K562 (cell line): ENCODE data around the gene SNCA. TPM values are rescaled to one million over a fixed set of nuclear protein-coding genes. Genes with fewer than 3 reads are reported as not detected.

ENCODE experiments used
- ATAC-seq: fragments of 200-7000 bp; cut with Tn5 transposase; 3 replicates; pipeline ENCODE4 v1.9.1; 2020; ENCODE audit warnings: moderate library complexity
- BruUV-seq: library from RNA; stranded (reverse); fragments of 400-500 nt; replicated peaks from 2 replicates; lab custom pipeline; 2021; lab: Mats Ljungman, UMichigan
- CTCF ChIA-PET: fragments of 300-600 bp; formaldehyde crosslinking; extraction: SDS; loops from one replicate; lab custom pipeline; 2021; ENCODE audit warnings: low intra/inter-chr PET ratio; lab: Yijun Ruan, JAX
- POLR2A ChIA-PET: fragments of 300-600, 350-650 bp; sonication (Branson Sonifier 250); formaldehyde crosslinking; extraction: SDS; loops from one replicate; lab custom pipeline; 2021; ENCODE audit warnings: antibody characterized with exemption, inconsistent platforms; lab: Yijun Ruan, JAX
- DNase-seq, 4 experiments: peaks; one replicate each; pipeline versions ENCODE4 v3.0.0 to v3.0.0-alpha.2; 2011 to 2018; ENCODE audit warnings: low spot score in 3 of 4, mixed read lengths in 3 of 4; ENCODE audit errors: extremely low read depth in 1 of 4
- FAIRE-seq: peaks from 2 replicates; lab custom pipeline; 2011; peaks lifted over from hg19 to GRCh38; lab: Jason Lieb, UNC
- H2AFZ ChIP-seq: 2 replicates; pipeline ENCODE4 v1.6.0; 2011; ENCODE audit warnings: low read depth, low read length, control low read depth, inconsistent platforms
- H3K27ac ChIP-seq: fragments of 200-600 bp; 3 replicates; pipeline ENCODE4 v1.8.0; 2011; ENCODE audit warnings: low read depth, mild to moderate bottlenecking, control low read depth, inconsistent platforms, low read length, moderate library complexity, mixed read lengths; ENCODE audit errors: extremely low read depth
- H3K27me3 ChIP-seq, 2 experiments: fragments of 300-600 bp in 1 of 2; 2 replicates in 1 of 2; 3 replicates in 1 of 2; pipeline versions ENCODE4 v1.6.0 to v1.8.0; 2011; ENCODE audit warnings: inconsistent platforms in 2 of 2, low read length in 2 of 2, mild to moderate bottlenecking in 1 of 2, mixed read lengths in 1 of 2, moderate library complexity in 1 of 2; ENCODE audit not compliant: control insufficient read depth in 2 of 2, insufficient read depth in 2 of 2
- H3K36me3 ChIP-seq: fragments of 300-600 bp; 3 replicates; pipeline ENCODE4 v1.8.0; 2011; ENCODE audit warnings: mild to moderate bottlenecking, low read length, inconsistent platforms; ENCODE audit not compliant: control insufficient read depth, insufficient read depth
- H3K4me1 ChIP-seq, 2 experiments: fragments of 200-600 bp in 1 of 2; replicated peaks in 1 of 2; 2 replicates in 1 of 2; 3 replicates in 1 of 2; pipeline versions ENCODE4 v1.5.1 to v1.8.0; 2011; ENCODE audit warnings: inconsistent platforms in 2 of 2, low read length in 2 of 2, mild to moderate bottlenecking in 1 of 2, mixed read lengths in 1 of 2, moderate library complexity in 1 of 2; ENCODE audit not compliant: control insufficient read depth in 2 of 2, insufficient read depth in 2 of 2
- H3K4me2 ChIP-seq: 2 replicates; pipeline ENCODE4 v1.6.1; 2011; ENCODE audit warnings: low read length, control low read depth, inconsistent platforms, mixed read lengths; ENCODE audit not compliant: insufficient read depth
- H3K4me3 ChIP-seq: fragments of 200-600 bp; sonication (generic), shearing (Covaris generic); 2 replicates; pipeline ENCODE4 v1.5.1; 2016; ENCODE audit warnings: control low read depth, inconsistent platforms
- H3K79me2 ChIP-seq: fragments of 200-600 bp; 3 replicates; pipeline ENCODE4 v1.8.0; 2011; ENCODE audit warnings: low read length, inconsistent platforms; ENCODE audit not compliant: control insufficient read depth, insufficient read depth
- H3K9ac ChIP-seq, 2 experiments: 2 replicates each; pipeline versions ENCODE4 v1.6.0 to v1.6.1; 2011; ENCODE audit warnings: low read depth in 2 of 2, low read length in 2 of 2, control low read depth in 1 of 2, inconsistent platforms in 1 of 2, mild to moderate bottlenecking in 1 of 2, mixed read lengths in 1 of 2; ENCODE audit not compliant: insufficient read depth in 1 of 2
- H3K9me1 ChIP-seq: one replicate; pipeline ENCODE4 v1.6.0; 2011; ENCODE audit warnings: inconsistent platforms, mild to moderate bottlenecking, low read length, moderate library complexity; ENCODE audit not compliant: control insufficient read depth, insufficient read depth
- H3K9me3 ChIP-seq: replicated peaks from 2 replicates; pipeline ENCODE4 v1.5.1; 2011; ENCODE audit warnings: low read depth, low read length, inconsistent platforms; ENCODE audit not compliant: control insufficient read depth, insufficient read depth
- H4K20me1 ChIP-seq: replicated peaks from 2 replicates; pipeline ENCODE4 v1.6.1; 2011; ENCODE audit warnings: low read length, inconsistent platforms, mixed read lengths; ENCODE audit not compliant: control insufficient read depth, insufficient read depth
- CREB1 ChIP-seq, 2 experiments: sonication (generic) in 1 of 2; formaldehyde crosslinking in 1 of 2; IDR thresholded peaks; 2 replicates each; pipeline versions ENCODE4 v1.6.1 to v1.8.0; 2012 to 2022; ENCODE audit warnings: inconsistent platforms in 1 of 2, mild to moderate bottlenecking in 1 of 2, missing genetic modification reagents in 1 of 2, moderate library complexity in 1 of 2
- ELF1 ChIP-seq: fragments of 200-800 bp; sonication (Bioruptor generic); IDR thresholded peaks from 2 replicates; pipeline ENCODE4 v1.6.1; 2016; ENCODE audit warnings: missing genetic modification characterization, missing compliant biosample characterization
- ELK1 ChIP-seq: sonication (generic); formaldehyde crosslinking; IDR thresholded peaks from 2 replicates; pipeline ENCODE4 v1.8.1; 2022; ENCODE audit warnings: missing genetic modification reagents
- FOXA1 ChIP-seq: fragments of 450-650 bp; IDR thresholded peaks from 2 replicates; pipeline ENCODE4 v1.6.1; 2016; ENCODE audit warnings: mild to moderate bottlenecking, borderline replicate concordance
- FOXJ3 ChIP-seq: sonication (generic); formaldehyde crosslinking; IDR thresholded peaks from 2 replicates; pipeline ENCODE4 v1.4.0; 2020; ENCODE audit warnings: mild to moderate bottlenecking, missing genetic modification reagents
- HDAC6 ChIP-seq: IDR thresholded peaks from 2 replicates; pipeline ENCODE4 v1.6.1; 2012; ENCODE audit warnings: low read depth, mild to moderate bottlenecking, control low read depth, inconsistent platforms, low read length, moderate library complexity
- MAFG ChIP-seq: fragments of 450-650 bp; conservative IDR thresholded peaks from 2 replicates; pipeline ENCODE4 v1.6.1; 2016; ENCODE audit warnings: missing genetic modification characterization, missing compliant biosample characterization
- MEF2A ChIP-seq: IDR thresholded peaks from 2 replicates; pipeline ENCODE4 v1.6.1; 2011; ENCODE audit warnings: low read depth, mild to moderate bottlenecking, low read length, moderate library complexity; ENCODE audit not compliant: control insufficient read depth
- NEUROD1 ChIP-seq: fragments of 150-350 bp; IDR thresholded peaks from 2 replicates; pipeline ENCODE4 v1.6.1; 2014; ENCODE audit warnings: borderline replicate concordance, low read length, low read depth; ENCODE audit not compliant: partially characterized antibody
- NR2F6 ChIP-seq: fragments of 450-650 bp; formaldehyde crosslinking; IDR thresholded peaks from 2 replicates; pipeline ENCODE4 v1.4.0; 2020; ENCODE audit warnings: mild to moderate bottlenecking
- PML ChIP-seq: IDR thresholded peaks from 2 replicates; pipeline ENCODE4 v1.6.1; 2012; ENCODE audit warnings: low read length, inconsistent platforms
- SAFB2 ChIP-seq: fragments of 200-400 bp; formaldehyde crosslinking; IDR thresholded peaks from 2 replicates; pipeline ENCODE4 v1.6.1; 2018; ENCODE audit warnings: borderline replicate concordance, low read length, low read depth, moderate library complexity; ENCODE audit not compliant: severe bottlenecking
- ZBTB8A ChIP-seq: fragments of 450-650 bp; IDR thresholded peaks from 2 replicates; pipeline ENCODE4 v1.6.1; 2018; ENCODE audit warnings: mild to moderate bottlenecking, moderate library complexity; ENCODE audit not compliant: partially characterized antibody
- ZEB2 ChIP-seq: fragments of 450-650 bp; IDR thresholded peaks from 2 replicates; pipeline ENCODE4 v1.6.1; 2016
- ZKSCAN1 ChIP-seq: fragments of 150-350 bp; IDR thresholded peaks from 2 replicates; pipeline ENCODE4 v1.6.1; 2016; ENCODE audit warnings: low read depth, low read length
- ZNF436 ChIP-seq: fragments of 250-450, 450-650 bp; sonication (Bioruptor Pico); formaldehyde crosslinking; IDR thresholded peaks from 2 replicates; pipeline ENCODE4 v1.7.0; 2020; ENCODE audit warnings: mild to moderate bottlenecking
- in situ Hi-C: fragments of 300-500 bp; cut with MboI; formaldehyde crosslinking; loops from 4 replicates; pipeline ENCODE4 v1.15.0; 2018; ENCODE audit warnings: inconsistent platforms, mixed read lengths
- intact Hi-C: fragments of 100-400 bp; cut with micrococcal nuclease; formaldehyde crosslinking; loops from 2 replicates; pipeline ENCODE4 v1.14.2; 2022
- polyA plus RNA-seq, 8 experiments: library from polyadenylated mRNA; depleted of rRNA in 4 of 8; stranded (reverse) in 5 of 8; unstranded in 3 of 8; fragments of >200 nt; fragmentation: Nextera tagmentation in 2 of 8; fragmentation: Illumina TruSeq in 1 of 8; extraction: Ambion mirVana in 2 of 8; extraction: Trizol in 1 of 8; gene quantifications; 2 replicates each; pipeline versions ENCODE4 v1.2.1 to v1.2.3, GENCODE V29; 2011 to 2014; ENCODE audit warnings: inconsistent platforms in 1 of 8, missing spikeins in 1 of 8
- total RNA-seq, 7 experiments: library from RNA; depleted of rRNA in 6 of 7; stranded (reverse); fragments of >200 nt in 6 of 7; fragmentation: Illumina TruSeq in 2 of 7; extraction: Trizol in 2 of 7; gene quantifications; 2 replicates each; pipeline versions ENCODE4 v1.2.1 to v1.2.3, GENCODE V29; 2011 to 2021; ENCODE audit warnings: low replicate concordance in 1 of 7
- TF ChIP-seq, protein P1 (sequence below): fragments of 200-400 bp; formaldehyde crosslinking; IDR thresholded peaks from 2 replicates; pipeline ENCODE4 v1.6.1; 2017; ENCODE audit warnings: mild to moderate bottlenecking, low read depth, low read length, moderate library complexity

The SNCA gene
- total and polyA plus RNA-seq, 9 of the 15 experiments (the other 6 are each of a cell fraction or from before 2014, with no cell fraction given): 1.7 to 12.6 (median 3.6) TPM

GRCh38 chr4:89769856-89770255 lies 67.1 kb downstream of the SNCA start (continued):
- no peak for TF ChIP-seq CREB1 (IDR thresholded peaks at IDR 0.05)
- no peak for TF ChIP-seq CREB1 (CRISPR knock-in tag; IDR thresholded peaks at IDR 0.05)
- TF ChIP-seq FOXJ3 (CRISPR knock-in tag): no peak
- TF ChIP-seq ELK1 (CRISPR knock-in tag): no peak
- no peak for TF ChIP-seq NEUROD1

GRCh38 chr4:89767924-89768323 lies 69.0 kb downstream of the SNCA start:
- in situ Hi-C loops (no loop called here), intact Hi-C loops (no loop called here)
- Histone ChIP-seq H3K4me3 (no peak overlapping the region), H3K27me3 (no peaks in the 10 kb centered on the region), H3K36me3 (no peaks in the 10 kb centered on the region), H3K27ac (no peak overlapping the region), H3K79me2 (no peaks in the 10 kb centered on the region), H3K9me3 (no peaks in the 10 kb centered on the region; the same call in 1 of the 2 replicates), H2AFZ (no peak overlapping the region), H3K4me1 (no peaks in the 10 kb centered on the region), H3K9ac (no peak overlapping the region), H3K9me1 (no peaks in the 10 kb centered on the region), H3K4me2 (no peak overlapping the region), H4K20me1 (no peaks in the 10 kb centered on the region)
- CTCF ChIA-PET: no interaction called here
- DNase-seq: no peak
- POLR2A ChIA-PET: no interaction called here
- BruUV-seq: no TSS peak
- TF ChIP-seq SAFB2 (no peak), PML (no peak), MEF2A (no peak), ELF1 (tag) (no peak), MAFG (no peak), NR2F6 (CRISPR knock-in tag) (no peak), ZKSCAN1 (no peak), HDAC6 (no peak), FOXA1 (no peak), ZEB2 (no peak), ZBTB8A (no peak), ZNF436 (CRISPR knock-in tag) (no peak)
- TF ChIP-seq, protein P1, sequence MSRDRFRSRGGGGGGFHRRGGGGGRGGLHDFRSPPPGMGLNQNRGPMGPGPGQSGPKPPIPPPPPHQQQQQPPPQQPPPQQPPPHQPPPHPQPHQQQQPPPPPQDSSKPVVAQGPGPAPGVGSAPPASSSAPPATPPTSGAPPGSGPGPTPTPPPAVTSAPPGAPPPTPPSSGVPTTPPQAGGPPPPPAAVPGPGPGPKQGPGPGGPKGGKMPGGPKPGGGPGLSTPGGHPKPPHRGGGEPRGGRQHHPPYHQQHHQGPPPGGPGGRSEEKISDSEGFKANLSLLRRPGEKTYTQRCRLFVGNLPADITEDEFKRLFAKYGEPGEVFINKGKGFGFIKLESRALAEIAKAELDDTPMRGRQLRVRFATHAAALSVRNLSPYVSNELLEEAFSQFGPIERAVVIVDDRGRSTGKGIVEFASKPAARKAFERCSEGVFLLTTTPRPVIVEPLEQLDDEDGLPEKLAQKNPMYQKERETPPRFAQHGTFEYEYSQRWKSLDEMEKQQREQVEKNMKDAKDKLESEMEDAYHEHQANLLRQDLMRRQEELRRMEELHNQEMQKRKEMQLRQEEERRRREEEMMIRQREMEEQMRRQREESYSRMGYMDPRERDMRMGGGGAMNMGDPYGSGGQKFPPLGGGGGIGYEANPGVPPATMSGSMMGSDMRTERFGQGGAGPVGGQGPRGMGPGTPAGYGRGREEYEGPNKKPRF: no peak
- FAIRE-seq: no peak
- no peak for ATAC-seq
